GM12878 (cell line): Measurements from ENCODE around the gene FFAR2. TPM values are rescaled to one million over a fixed set of nuclear protein-coding genes. Genes with fewer than 3 reads are reported as not detected.
A peak's percentile ranks its signal among the peaks of the same experiment; 100 is the strongest.

Source experiments
- ATAC-seq: fragments of 200-7000 bp; cut with Tn5 transposase; 3 replicates; pipeline ENCODE4 v1.9.1; 2020; ENCODE audit warnings: mild to moderate bottlenecking, moderate library complexity
- BruUV-seq: library from RNA; stranded (reverse); fragments of 400-500 nt; replicated peaks from 2 replicates; lab custom pipeline; 2021; lab: Mats Ljungman, UMichigan
- CTCF ChIA-PET: fragments of 300-600 bp; sonication (Branson Sonifier 250); formaldehyde crosslinking; extraction: SDS; loops from one replicate; lab custom pipeline; 2021; ENCODE audit warnings: inconsistent platforms; lab: Yijun Ruan, JAX
- POLR2A ChIA-PET: fragments of 350-600 bp; formaldehyde crosslinking; extraction: SDS; loops from one replicate; lab custom pipeline; 2021; ENCODE audit warnings: inconsistent platforms; lab: Charles Lee
- RAD21 ChIA-PET: fragments of 300-600 bp; sonication (Branson Sonifier 250); formaldehyde crosslinking; loops from one replicate; lab custom pipeline; 2023; ENCODE audit warnings: antibody characterized with exemption; ENCODE audit not compliant: unreplicated experiment; lab: Charles Lee
- SMC1A ChIA-PET: fragments of 300-600 bp; sonication (Branson Sonifier 250); formaldehyde crosslinking; loops from one replicate; lab custom pipeline; 2023; ENCODE audit not compliant: unreplicated experiment, uncharacterized antibody; lab: Charles Lee
- DNase-seq: peaks from one replicate; pipeline ENCODE4 v3.0.0-alpha.2; 2011; ENCODE audit warnings: low read depth, low spot score
- FAIRE-seq: peaks from 3 replicates; lab custom pipeline; 2011; peaks lifted over from hg19 to GRCh38; lab: Jason Lieb, UNC
- H2AFZ ChIP-seq: 2 replicates; pipeline ENCODE4 v1.6.0; 2011; ENCODE audit warnings: low read depth, low read length, control low read depth; ENCODE audit not compliant: control insufficient read depth
- H3K27ac ChIP-seq: 2 replicates; pipeline ENCODE4 v1.5.1; 2011; ENCODE audit warnings: control low read depth; ENCODE audit not compliant: control insufficient read depth, insufficient read depth
- H3K27me3 ChIP-seq, 2 experiments: replicated peaks in 1 of 2; 2 replicates each; pipeline versions ENCODE4 v1.6.0 to v1.6.1; 2011; ENCODE audit warnings: low read length in 1 of 2; ENCODE audit not compliant: control insufficient read depth in 2 of 2, insufficient read depth in 2 of 2
- H3K36me3 ChIP-seq, 2 experiments: 2 replicates each; pipeline ENCODE4 v1.5.1; 2011; ENCODE audit warnings: low read length in 1 of 2; ENCODE audit not compliant: control insufficient read depth in 2 of 2, insufficient read depth in 2 of 2
- H3K4me1 ChIP-seq: 2 replicates; pipeline ENCODE4 v1.6.1; 2011; ENCODE audit warnings: mild to moderate bottlenecking, low read length, moderate library complexity, mixed read lengths; ENCODE audit not compliant: control insufficient read depth, insufficient read depth
- H3K4me2 ChIP-seq: 2 replicates; pipeline ENCODE4 v1.6.0; 2011; ENCODE audit warnings: control low read depth; ENCODE audit not compliant: control insufficient read depth, insufficient read depth
- H3K4me3 ChIP-seq: fragments of 200-600 bp; sonication (generic); 2 replicates; pipeline ENCODE4 v1.5.1; 2016
- H3K79me2 ChIP-seq: 2 replicates; pipeline ENCODE4 v1.6.0; 2011; ENCODE audit warnings: low read length; ENCODE audit not compliant: control insufficient read depth, insufficient read depth
- H3K9ac ChIP-seq: 2 replicates; pipeline ENCODE4 v1.8.0; 2011; ENCODE audit warnings: low read length, control low read depth, mixed read lengths; ENCODE audit not compliant: control insufficient read depth, insufficient read depth
- H3K9me3 ChIP-seq: replicated peaks from 3 replicates; pipeline ENCODE4 v1.5.1; 2011; ENCODE audit warnings: mild to moderate bottlenecking, low read length; ENCODE audit not compliant: control insufficient read depth, insufficient read depth
- H4K20me1 ChIP-seq: 2 replicates; pipeline ENCODE4 v1.6.0; 2011; ENCODE audit not compliant: control insufficient read depth, insufficient read depth
- CHD2 ChIP-seq: IDR thresholded peaks from 2 replicates; pipeline ENCODE4 v1.6.1; 2011; ENCODE audit warnings: low read depth, low read length, improper control_type of control experiment, borderline replicate concordance
- FOXM1 ChIP-seq: IDR thresholded peaks from 2 replicates; pipeline ENCODE4 v1.6.1; 2012; ENCODE audit warnings: low read depth, mild to moderate bottlenecking, inconsistent platforms, low read length, moderate library complexity
- HSF1 ChIP-seq: fragments of 150-350 bp; IDR thresholded peaks from 2 replicates; pipeline ENCODE4 v1.6.1; 2014; ENCODE audit warnings: mild to moderate bottlenecking, low read depth, low read length
- LARP7 ChIP-seq: fragments of 450-650 bp; IDR thresholded peaks from 2 replicates; pipeline ENCODE4 v1.6.1; 2017; ENCODE audit warnings: mild to moderate bottlenecking
- POLR2AphosphoS5 ChIP-seq: IDR thresholded peaks from 2 replicates; pipeline ENCODE4 v1.6.1; 2011; ENCODE audit warnings: mild to moderate bottlenecking, low read length, inconsistent platforms
- RELA ChIP-seq: fragments of 450-650 bp; IDR thresholded peaks from 2 replicates; pipeline ENCODE4 v1.8.0; 2014; ENCODE audit warnings: borderline replicate concordance; ENCODE audit not compliant: partially characterized antibody
- RUNX3 ChIP-seq: IDR thresholded peaks from 2 replicates; pipeline ENCODE4 v1.6.1; 2012; ENCODE audit warnings: low read length, inconsistent platforms
- SREBF2 ChIP-seq: IDR thresholded peaks from 2 replicates; pipeline ENCODE4 v1.6.1; 2012; ENCODE audit warnings: mild to moderate bottlenecking, low read length
- TCF12 ChIP-seq: IDR thresholded peaks from 2 replicates; pipeline ENCODE4 v1.6.1; 2011; ENCODE audit warnings: low read depth, mild to moderate bottlenecking, low read length
- WRNIP1 ChIP-seq: IDR thresholded peaks from 2 replicates; pipeline ENCODE4 v1.6.1; 2011; ENCODE audit warnings: low read depth, low read length, improper control_type of control experiment, borderline replicate concordance
- whole genome bisulfite sequencing: methylation state at CpG from one replicate; pipeline ENCODE4 v1.1.6; 2016; ENCODE audit warnings: low lambda C conversion rate; ENCODE audit not compliant: insufficient replicate concordance, insufficient coverage; ENCODE audit errors: missing lambda C conversion rate; 5-methylcytosine and 5-hydroxymethylcytosine counted together
- in situ Hi-C: fragments of 300-500 bp; cut with MboI; formaldehyde crosslinking; loops from 9 replicates; pipeline ENCODE4 v1.14.3; 2018; ENCODE audit warnings: mixed read lengths
- intact Hi-C: fragments of 100-400 bp; cut with micrococcal nuclease; formaldehyde crosslinking; loops from one replicate; pipeline ENCODE4 v1.14.2; 2022; ENCODE audit not compliant: unreplicated experiment
- polyA plus RNA-seq, 11 experiments: library from polyadenylated mRNA; depleted of rRNA in 4 of 11; unstranded in 6 of 11; stranded (reverse) in 5 of 11; fragments of >200 nt; fragmentation: Nextera tagmentation in 4 of 11; fragmentation: Illumina TruSeq in 1 of 11; extraction: Ambion mirVana in 4 of 11; extraction: Trizol in 1 of 11; gene quantifications; 1 replicate in 1 of 11; 2 replicates in 10 of 11; pipeline versions ENCODE4 v1.2.1 to v1.2.3, GENCODE V29; 2011 to 2016; ENCODE audit warnings: inconsistent platforms in 2 of 11, missing spikeins in 2 of 11, low read depth in 1 of 11
- total RNA-seq, 4 experiments: library from RNA; depleted of rRNA in 3 of 4; stranded (reverse); fragments of >200 nt in 3 of 4; fragmentation: Illumina TruSeq in 1 of 4; extraction: Trizol in 1 of 4; gene quantifications; 2 replicates each; pipeline versions ENCODE4 v1.2.1 to v1.2.3, GENCODE V29; 2013 to 2021
- TF ChIP-seq, protein P1 (sequence below): IDR thresholded peaks from 2 replicates; pipeline ENCODE4 v1.6.1; 2012; ENCODE audit warnings: improper control_type of control experiment, low read depth, low read length; ENCODE audit not compliant: insufficient replicate concordance
- TF ChIP-seq, protein P2 (sequence below): fragments of 450-650 bp; IDR thresholded peaks from 2 replicates; pipeline ENCODE4 v1.6.1; 2016; ENCODE audit warnings: mild to moderate bottlenecking, moderate library complexity, borderline replicate concordance

The FFAR2 gene
- total and polyA plus RNA-seq, 10 of the 15 experiments (the other 5 are each of a cell fraction or from before 2014, with no cell fraction given): 0.05 to 4.0 (median 2.1) TPM

DNA sequence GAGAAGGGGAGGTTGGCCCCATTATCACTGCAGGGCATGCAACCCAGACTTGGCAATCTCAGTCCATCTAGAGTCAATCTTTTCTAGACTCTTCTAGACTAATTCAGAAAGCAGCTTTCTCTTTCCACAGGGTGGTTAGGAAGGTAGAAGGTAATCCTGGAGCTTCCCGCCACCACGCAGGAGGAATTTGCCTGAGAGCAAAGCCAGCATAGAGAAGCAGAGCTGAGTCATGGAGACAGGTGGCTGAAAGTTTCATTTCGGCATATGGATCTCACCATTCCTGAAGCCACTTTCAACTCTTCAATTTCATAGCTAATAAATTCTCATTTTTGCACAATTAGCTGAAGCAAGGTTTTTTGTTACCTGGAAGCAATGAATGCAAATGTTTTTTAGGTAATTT is 29.0 kb upstream of the FFAR2 start:
- CTCF ChIA-PET: interaction anchor here (1.0 to 8.8 kb wide), 8 partner anchors 14 to 352 kb away, joined by 3 to 86 read pairs (median 16); no protein-coding TSS in a partner anchor
- ATAC-seq: no peak
- no peaks in the 10 kb centered on the region; the same call in 2 of the 3 replicates for H3K9me3 ChIP-seq
- H3K4me1 ChIP-seq: peaks cover 41% of the 10 kb centered on the region
- no peak overlapping the region for H3K4me3 ChIP-seq
- in situ Hi-C loops (no loop called here), intact Hi-C loops (loop anchor here (2.0 to 5.0 kb wide), 2 partner anchors 42 to 66 kb away; no protein-coding TSS in a partner anchor)
- peak overlapping the region; percentile 7; the same call in 1 of the 2 replicates for H3K9ac ChIP-seq
- WGBS: 98% methylated on average over 3 of the region's 3 CpGs
- SMC1A ChIA-PET: interaction anchor here (0.9 to 13.1 kb wide), 14 partner anchors 10 to 89 kb away, joined by 3 to 237 read pairs (median 6); partner anchors contain the start of genes FFAR2 and FFAR3
- H4K20me1 ChIP-seq: no peaks in the 10 kb centered on the region
- H3K36me3 ChIP-seq: no peaks in the 10 kb centered on the region
- no TSS peak for BruUV-seq
- RAD21 ChIA-PET: interaction anchor here (0.7 to 8.4 kb wide), 19 partner anchors 12 to 277 kb away, joined by 3 to 110 read pairs (median 11); partner anchors contain the start of genes FFAR1 and FFAR2
- H3K4me2 ChIP-seq: 0 out of 2 replicates have a peak overlapping the region, but pooled peaks have one; percentile 45
- no peaks in the 10 kb centered on the region for H3K27me3 ChIP-seq
- H3K79me2 ChIP-seq: no peaks in the 10 kb centered on the region
- H2AFZ ChIP-seq: no peak overlapping the region
- DNase-seq: no peak
- H3K27ac ChIP-seq: peak overlapping the region; percentile 68
- POLR2A ChIA-PET: interaction anchor here (0.7 to 6.6 kb wide), 15 partner anchors 10 to 87 kb away, joined by 3 to 67 read pairs (median 7); no protein-coding TSS in a partner anchor
- no peak for FAIRE-seq
- TF ChIP-seq LARP7 (no peak), WRNIP1 (no peak), HSF1 (0 out of 2 replicates have a peak, but pooled peaks have one; percentile 20), CHD2 (no peak), RELA (no peak), TCF12 (0 out of 2 replicates have a peak, but pooled peaks have one; percentile 25), FOXM1 (no peak), POLR2AphosphoS5 (no peak), RUNX3 (no peak), SREBF2 (no peak)
- TF ChIP-seq, protein P1, sequence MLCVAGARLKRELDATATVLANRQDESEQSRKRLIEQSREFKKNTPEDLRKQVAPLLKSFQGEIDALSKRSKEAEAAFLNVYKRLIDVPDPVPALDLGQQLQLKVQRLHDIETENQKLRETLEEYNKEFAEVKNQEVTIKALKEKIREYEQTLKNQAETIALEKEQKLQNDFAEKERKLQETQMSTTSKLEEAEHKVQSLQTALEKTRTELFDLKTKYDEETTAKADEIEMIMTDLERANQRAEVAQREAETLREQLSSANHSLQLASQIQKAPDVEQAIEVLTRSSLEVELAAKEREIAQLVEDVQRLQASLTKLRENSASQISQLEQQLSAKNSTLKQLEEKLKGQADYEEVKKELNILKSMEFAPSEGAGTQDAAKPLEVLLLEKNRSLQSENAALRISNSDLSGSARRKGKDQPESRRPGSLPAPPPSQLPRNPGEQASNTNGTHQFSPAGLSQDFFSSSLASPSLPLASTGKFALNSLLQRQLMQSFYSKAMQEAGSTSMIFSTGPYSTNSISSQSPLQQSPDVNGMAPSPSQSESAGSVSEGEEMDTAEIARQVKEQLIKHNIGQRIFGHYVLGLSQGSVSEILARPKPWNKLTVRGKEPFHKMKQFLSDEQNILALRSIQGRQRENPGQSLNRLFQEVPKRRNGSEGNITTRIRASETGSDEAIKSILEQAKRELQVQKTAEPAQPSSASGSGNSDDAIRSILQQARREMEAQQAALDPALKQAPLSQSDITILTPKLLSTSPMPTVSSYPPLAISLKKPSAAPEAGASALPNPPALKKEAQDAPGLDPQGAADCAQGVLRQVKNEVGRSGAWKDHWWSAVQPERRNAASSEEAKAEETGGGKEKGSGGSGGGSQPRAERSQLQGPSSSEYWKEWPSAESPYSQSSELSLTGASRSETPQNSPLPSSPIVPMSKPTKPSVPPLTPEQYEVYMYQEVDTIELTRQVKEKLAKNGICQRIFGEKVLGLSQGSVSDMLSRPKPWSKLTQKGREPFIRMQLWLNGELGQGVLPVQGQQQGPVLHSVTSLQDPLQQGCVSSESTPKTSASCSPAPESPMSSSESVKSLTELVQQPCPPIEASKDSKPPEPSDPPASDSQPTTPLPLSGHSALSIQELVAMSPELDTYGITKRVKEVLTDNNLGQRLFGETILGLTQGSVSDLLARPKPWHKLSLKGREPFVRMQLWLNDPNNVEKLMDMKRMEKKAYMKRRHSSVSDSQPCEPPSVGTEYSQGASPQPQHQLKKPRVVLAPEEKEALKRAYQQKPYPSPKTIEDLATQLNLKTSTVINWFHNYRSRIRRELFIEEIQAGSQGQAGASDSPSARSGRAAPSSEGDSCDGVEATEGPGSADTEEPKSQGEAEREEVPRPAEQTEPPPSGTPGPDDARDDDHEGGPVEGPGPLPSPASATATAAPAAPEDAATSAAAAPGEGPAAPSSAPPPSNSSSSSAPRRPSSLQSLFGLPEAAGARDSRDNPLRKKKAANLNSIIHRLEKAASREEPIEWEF: no peak
- TF ChIP-seq, protein P2, sequence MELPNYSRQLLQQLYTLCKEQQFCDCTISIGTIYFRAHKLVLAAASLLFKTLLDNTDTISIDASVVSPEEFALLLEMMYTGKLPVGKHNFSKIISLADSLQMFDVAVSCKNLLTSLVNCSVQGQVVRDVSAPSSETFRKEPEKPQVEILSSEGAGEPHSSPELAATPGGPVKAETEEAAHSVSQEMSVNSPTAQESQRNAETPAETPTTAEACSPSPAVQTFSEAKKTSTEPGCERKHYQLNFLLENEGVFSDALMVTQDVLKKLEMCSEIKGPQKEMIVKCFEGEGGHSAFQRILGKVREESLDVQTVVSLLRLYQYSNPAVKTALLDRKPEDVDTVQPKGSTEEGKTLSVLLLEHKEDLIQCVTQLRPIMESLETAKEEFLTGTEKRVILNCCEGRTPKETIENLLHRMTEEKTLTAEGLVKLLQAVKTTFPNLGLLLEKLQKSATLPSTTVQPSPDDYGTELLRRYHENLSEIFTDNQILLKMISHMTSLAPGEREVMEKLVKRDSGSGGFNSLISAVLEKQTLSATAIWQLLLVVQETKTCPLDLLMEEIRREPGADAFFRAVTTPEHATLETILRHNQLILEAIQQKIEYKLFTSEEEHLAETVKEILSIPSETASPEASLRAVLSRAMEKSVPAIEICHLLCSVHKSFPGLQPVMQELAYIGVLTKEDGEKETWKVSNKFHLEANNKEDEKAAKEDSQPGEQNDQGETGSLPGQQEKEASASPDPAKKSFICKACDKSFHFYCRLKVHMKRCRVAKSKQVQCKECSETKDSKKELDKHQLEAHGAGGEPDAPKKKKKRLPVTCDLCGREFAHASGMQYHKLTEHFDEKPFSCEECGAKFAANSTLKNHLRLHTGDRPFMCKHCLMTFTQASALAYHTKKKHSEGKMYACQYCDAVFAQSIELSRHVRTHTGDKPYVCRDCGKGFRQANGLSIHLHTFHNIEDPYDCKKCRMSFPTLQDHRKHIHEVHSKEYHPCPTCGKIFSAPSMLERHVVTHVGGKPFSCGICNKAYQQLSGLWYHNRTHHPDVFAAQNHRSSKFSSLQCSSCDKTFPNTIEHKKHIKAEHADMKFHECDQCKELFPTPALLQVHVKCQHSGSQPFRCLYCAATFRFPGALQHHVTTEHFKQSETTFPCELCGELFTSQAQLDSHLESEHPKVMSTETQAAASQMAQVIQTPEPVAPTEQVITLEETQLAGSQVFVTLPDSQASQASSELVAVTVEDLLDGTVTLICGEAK: no peak
